Right kidney (tissue), 9 donors: ENCODE measurements around the gene PIP5KL1.

ENCODE experiments used
- DNase-seq: peaks from one replicate; pipeline ENCODE4 v3.0.0-alpha.2; 2016
- long read RNA-seq, 8 donors: transcript quantifications; one replicate each; lab custom pipeline, GENCODE V29; 2026

PIP5KL1 gene
- long read RNA-seq, donor 1: 0 reads
- long read RNA-seq, donor 2: 0 reads
- long read RNA-seq, donor 3: 0 reads
- long read RNA-seq, donor 4: 0 reads
- long read RNA-seq, donor 5: 0 reads
- long read RNA-seq, donor 6: 0 reads
- long read RNA-seq, donor 7: 0 reads
- long read RNA-seq, donor 8, partial matches to known transcripts: 0 of 1 reads
- long read RNA-seq, donor 8, other reads (novel, unspliced or antisense): 0 of 1 reads

GRCh38 chr9:127930231-127931091, at the start of gene PIP5KL1:
Gene PIP5KL1, minus strand, starts transcription at chr9:127930777. Its CDS starts 25 bp downstream, at chr9:127930752.
- peak; percentile 89 for DNase-seq

- DNase-seq: peak; percentile 76
These were observed 49.6 kb upstream of the PIP5KL1 start for GRCh38 chr9:127980060-127980705.

GRCh38 chr9:127979333-127980059, 48.9 kb upstream of the PIP5KL1 start:
- DNase-seq: peak; percentile 76

GRCh38 chr9:127979015-127979332, 48.4 kb upstream of the PIP5KL1 start:
- DNase-seq: no peak

GRCh38 chr9:127977884-127978647, 47.5 kb upstream of the PIP5KL1 start:
- no peak for DNase-seq

GRCh38 chr9:127977009-127977883, 46.7 kb upstream of the PIP5KL1 start:
- DNase-seq: no peak

- DNase-seq: no peak
These were observed 45.9 kb upstream of the PIP5KL1 start for GRCh38 chr9:127976498-127976897.

- DNase-seq: no peak
These were observed 45.1 kb upstream of the PIP5KL1 start for GRCh38 chr9:127975376-127976315.

GRCh38 chr9:127974769-127975261, 44.2 kb upstream of the PIP5KL1 start:
- DNase-seq: no peak

GRCh38 chr9:127974001-127974768, 43.6 kb upstream of the PIP5KL1 start:
- DNase-seq: no peak

- no peak for DNase-seq
These were observed 42.8 kb upstream of the PIP5KL1 start for GRCh38 chr9:127973169-127974000.

- DNase-seq: no peak
These were observed 41.8 kb upstream of the PIP5KL1 start for GRCh38 chr9:127972236-127972871.

- no peak for DNase-seq
These were observed 41.0 kb upstream of the PIP5KL1 start for GRCh38 chr9:127971357-127972235.

GRCh38 chr9:127970401-127971313, 40.1 kb upstream of the PIP5KL1 start:
- peak; percentile 19 for DNase-seq
